Body of pancreas (tissue), 4 donors: ENCODE results near the gene CTNNA2.

Experiments
- CTCF ChIP-seq, 7 experiments: fragments of 450-650 bp in 4 of 7; fragments of 200-600 bp in 3 of 7; sonication (generic) in 3 of 7; IDR thresholded peaks; one replicate each; pipeline ENCODE4 v1.5.1; 2016 to 2019; ENCODE audit warnings: antibody characterized with exemption in 7 of 7
- POLR2A ChIP-seq, 3 donors: fragments of 450-650 bp; IDR thresholded peaks; one replicate each; pipeline ENCODE4 v1.6.1; 2016; ENCODE audit warnings: antibody characterized with exemption in 3 of 3, mild to moderate bottlenecking in 2 of 3

- no peak for TF ChIP-seq POLR2A (IDR thresholded peaks at IDR 0.05)
- TF ChIP-seq CTCF (IDR thresholded peaks at IDR 0.05) = no peak
Measured at GRCh38 chr2:80354858-80355257, 842.0 kb downstream of the CTNNA2 start.
